ENCODE measurements around the gene OXER1.

GRCh38 chr2:42789751-42790150 lies 25.8 kb upstream of the OXER1 start:
- TF ChIP-seq, protein P1, sequence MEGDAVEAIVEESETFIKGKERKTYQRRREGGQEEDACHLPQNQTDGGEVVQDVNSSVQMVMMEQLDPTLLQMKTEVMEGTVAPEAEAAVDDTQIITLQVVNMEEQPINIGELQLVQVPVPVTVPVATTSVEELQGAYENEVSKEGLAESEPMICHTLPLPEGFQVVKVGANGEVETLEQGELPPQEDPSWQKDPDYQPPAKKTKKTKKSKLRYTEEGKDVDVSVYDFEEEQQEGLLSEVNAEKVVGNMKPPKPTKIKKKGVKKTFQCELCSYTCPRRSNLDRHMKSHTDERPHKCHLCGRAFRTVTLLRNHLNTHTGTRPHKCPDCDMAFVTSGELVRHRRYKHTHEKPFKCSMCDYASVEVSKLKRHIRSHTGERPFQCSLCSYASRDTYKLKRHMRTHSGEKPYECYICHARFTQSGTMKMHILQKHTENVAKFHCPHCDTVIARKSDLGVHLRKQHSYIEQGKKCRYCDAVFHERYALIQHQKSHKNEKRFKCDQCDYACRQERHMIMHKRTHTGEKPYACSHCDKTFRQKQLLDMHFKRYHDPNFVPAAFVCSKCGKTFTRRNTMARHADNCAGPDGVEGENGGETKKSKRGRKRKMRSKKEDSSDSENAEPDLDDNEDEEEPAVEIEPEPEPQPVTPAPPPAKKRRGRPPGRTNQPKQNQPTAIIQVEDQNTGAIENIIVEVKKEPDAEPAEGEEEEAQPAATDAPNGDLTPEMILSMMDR (IDR thresholded peaks at IDR 0.05; ENCODE audit: low read depth, low read length): no peak
- TF ChIP-seq, protein P2, sequence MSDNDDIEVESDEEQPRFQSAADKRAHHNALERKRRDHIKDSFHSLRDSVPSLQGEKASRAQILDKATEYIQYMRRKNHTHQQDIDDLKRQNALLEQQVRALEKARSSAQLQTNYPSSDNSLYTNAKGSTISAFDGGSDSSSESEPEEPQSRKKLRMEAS (IDR thresholded peaks at IDR 0.05; ENCODE audit: low read depth, low read length): no peak

All from NB4 (cell line).